B cell (primary cell): ENCODE data around the gene EXOSC9.

ENCODE experiments used
- EZH2 ChIP-seq: IDR thresholded peaks from 2 replicates; pipeline ENCODE4 v1.6.1; 2012; ENCODE audit warnings: borderline replicate concordance, low read depth, mild to moderate bottlenecking, moderate library complexity, low read length; ENCODE audit not compliant: insufficient read depth, poor library complexity, severe bottlenecking
- TF ChIP-seq, protein P1 (sequence below): fragments of 200-600 bp; IDR thresholded peaks from one replicate; pipeline ENCODE4 v1.8.0; 2022; ENCODE audit warnings: antibody characterized with exemption, mild to moderate bottlenecking

DNA sequence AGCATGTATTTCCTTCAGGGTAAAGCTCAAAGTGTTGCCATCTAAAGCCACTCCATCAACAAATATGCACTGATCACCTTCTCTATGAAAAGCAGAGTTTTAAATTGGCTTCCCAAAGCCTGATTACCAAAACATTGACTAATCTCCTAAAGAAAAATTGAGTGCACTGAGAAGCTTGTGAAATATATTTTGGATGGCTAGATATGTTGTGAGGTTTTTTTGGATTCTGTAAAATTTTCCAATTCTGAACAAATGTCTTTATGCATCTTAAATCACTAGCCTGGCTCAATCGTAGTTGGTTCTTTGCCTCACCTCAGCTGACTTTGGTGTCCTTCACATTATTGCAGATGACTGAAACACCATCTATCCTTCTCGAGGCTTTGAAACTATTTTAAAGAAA is 14.9 kb upstream of the EXOSC9 start:
- TF ChIP-seq, protein P1, sequence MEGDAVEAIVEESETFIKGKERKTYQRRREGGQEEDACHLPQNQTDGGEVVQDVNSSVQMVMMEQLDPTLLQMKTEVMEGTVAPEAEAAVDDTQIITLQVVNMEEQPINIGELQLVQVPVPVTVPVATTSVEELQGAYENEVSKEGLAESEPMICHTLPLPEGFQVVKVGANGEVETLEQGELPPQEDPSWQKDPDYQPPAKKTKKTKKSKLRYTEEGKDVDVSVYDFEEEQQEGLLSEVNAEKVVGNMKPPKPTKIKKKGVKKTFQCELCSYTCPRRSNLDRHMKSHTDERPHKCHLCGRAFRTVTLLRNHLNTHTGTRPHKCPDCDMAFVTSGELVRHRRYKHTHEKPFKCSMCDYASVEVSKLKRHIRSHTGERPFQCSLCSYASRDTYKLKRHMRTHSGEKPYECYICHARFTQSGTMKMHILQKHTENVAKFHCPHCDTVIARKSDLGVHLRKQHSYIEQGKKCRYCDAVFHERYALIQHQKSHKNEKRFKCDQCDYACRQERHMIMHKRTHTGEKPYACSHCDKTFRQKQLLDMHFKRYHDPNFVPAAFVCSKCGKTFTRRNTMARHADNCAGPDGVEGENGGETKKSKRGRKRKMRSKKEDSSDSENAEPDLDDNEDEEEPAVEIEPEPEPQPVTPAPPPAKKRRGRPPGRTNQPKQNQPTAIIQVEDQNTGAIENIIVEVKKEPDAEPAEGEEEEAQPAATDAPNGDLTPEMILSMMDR, result no peak
- no peak for TF ChIP-seq EZH2
